ENCODE results near the gene ZNF622. TPM values are rescaled to one million over a fixed set of nuclear protein-coding genes. Genes with fewer than 3 reads are reported as not detected.

The ZNF622 gene
- total RNA-seq, 3 donors from 2014 or later: 34.1 to 48.5 (median 38.4) TPM

GRCh38 chr5:16411235-16411634 lies 54.4 kb downstream of the ZNF622 start:
- no peak for DNase-seq
- H3K4me3 ChIP-seq: no peak overlapping the region
- TF ChIP-seq CTCF (IDR thresholded peaks at IDR 0.05): no peak
- no peaks in the 10 kb centered on the region for H3K36me3 ChIP-seq (ENCODE audit: low read depth)
- peaks cover 24% of the 10 kb centered on the region for H3K4me1 ChIP-seq (ENCODE audit: low read depth)
- no peaks in the 10 kb centered on the region for H3K9me3 ChIP-seq
- intact Hi-C loops (cut with DNase I, micrococcal nuclease): no loop called here
- peak; percentile 20 for ATAC-seq

- Histone ChIP-seq H3K36me3 (ENCODE audit: low read depth) (no peaks in the 10 kb centered on the region), H3K4me1 (ENCODE audit: low read depth) (peaks cover 24% of the 10 kb centered on the region), H3K4me3 (no peak overlapping the region), H3K9me3 (no peaks in the 10 kb centered on the region)
- ATAC-seq (peak; percentile 84), DNase-seq (peak in 1 of 3 donors; percentile 47)
- intact Hi-C loops (cut with DNase I, micrococcal nuclease): no loop called here
- TF ChIP-seq CTCF (IDR thresholded peaks at IDR 0.05): no peak
Measured at GRCh38 chr5:16410338-16410737, 55.3 kb downstream of the ZNF622 start.

GRCh38 chr5:16406630-16407029 lies 59.0 kb downstream of the ZNF622 start:
- H3K9me3 ChIP-seq: no peaks in the 10 kb centered on the region
- H3K4me3 ChIP-seq: no peak overlapping the region
- ATAC-seq (no peak), DNase-seq (no peak)
- no peaks in the 10 kb centered on the region for H3K36me3 ChIP-seq (ENCODE audit: low read depth)
- peaks cover 18% of the 10 kb centered on the region for H3K4me1 ChIP-seq (ENCODE audit: low read depth)
- intact Hi-C loops (cut with DNase I, micrococcal nuclease): no loop called here
- TF ChIP-seq CTCF (IDR thresholded peaks at IDR 0.05): no peak

- intact Hi-C loops (cut with DNase I, micrococcal nuclease): no loop called here
- ATAC-seq: no peak
- TF ChIP-seq CTCF (IDR thresholded peaks at IDR 0.05): no peak
Measured at GRCh38 chr5:16406023-16406422, 59.6 kb downstream of the ZNF622 start.

More at GRCh38 chr5:16406023-16406422, 59.6 kb downstream of the ZNF622 start:
- Histone ChIP-seq H3K4me1 (ENCODE audit: low read depth) (peaks cover 12% of the 10 kb centered on the region), H3K4me3 (no peak overlapping the region), H3K36me3 (ENCODE audit: low read depth) (no peaks in the 10 kb centered on the region), H3K9me3 (no peaks in the 10 kb centered on the region)
- DNase-seq: no peak

Other genes with a start within 250 kb of the ZNF622 start
- gene RETREG1, start 151.2 kb upstream of the ZNF622 start, total RNA-seq: 100 to 1,000 TPM in 1 of 3 donors, 10 to 100 TPM in 2; 54.1 to 102 (median 55.8) TPM